ENCODE results near the gene ATRN. TPM values are rescaled to one million over a fixed set of nuclear protein-coding genes. Genes with fewer than 3 reads are reported as not detected.
"Not testable (repeated sequence)": the region's sequence is repeated elsewhere in the genome, so short reads cannot be mapped to it uniquely, and the experiment has no call there.

ATRN gene
- total RNA-seq, 1 donor from 2014 or later, result 30.6 TPM

GRCh38 chr20:3471397-3472021 lies 691 bp downstream of the ATRN start:
- Histone ChIP-seq H3K36me3 (ENCODE audit: control insufficient read depth, insufficient read depth, low read length) (no peaks in the 10 kb centered on the region), H3K4me3 (ENCODE audit: low read depth, low read length) (peak overlapping the region; percentile 85), H3K27me3 (ENCODE audit: control insufficient read depth, insufficient read depth, low read length) (no peaks in the 10 kb centered on the region)
- TF ChIP-seq CTCF (IDR thresholded peaks at IDR 0.05; ENCODE audit: insufficient read depth, low read length, poor library complexity, severe bottlenecking), result no peak
- DNase-seq (ENCODE audit: low read depth), result no peak

- H3K27me3 ChIP-seq (ENCODE audit: control insufficient read depth, insufficient read depth, low read length), result no peaks in the 10 kb centered on the region
- peak overlapping the region; percentile 85 for H3K4me3 ChIP-seq (ENCODE audit: low read depth, low read length)
- no peak for DNase-seq (ENCODE audit: low read depth)
- no peaks in the 10 kb centered on the region for H3K36me3 ChIP-seq (ENCODE audit: control insufficient read depth, insufficient read depth, low read length)
- TF ChIP-seq CTCF (IDR thresholded peaks at IDR 0.05; ENCODE audit: insufficient read depth, low read length, poor library complexity, severe bottlenecking), result no peak
Measured at GRCh38 chr20:3472105-3472504, 1.3 kb downstream of the ATRN start.

GRCh38 chr20:3473324-3473723 lies 2.5 kb downstream of the ATRN start:
- H3K27me3 ChIP-seq (ENCODE audit: control insufficient read depth, insufficient read depth, low read length), result no peaks in the 10 kb centered on the region
- H3K36me3 ChIP-seq (ENCODE audit: control insufficient read depth, insufficient read depth, low read length), result no peaks in the 10 kb centered on the region
- TF ChIP-seq CTCF (IDR thresholded peaks at IDR 0.05; ENCODE audit: insufficient read depth, low read length, poor library complexity, severe bottlenecking), result no peak
- no peak overlapping the region for H3K4me3 ChIP-seq (ENCODE audit: low read depth, low read length)
- DNase-seq (ENCODE audit: low read depth), result no peak

GRCh38 chr20:3473944-3474343 lies 3.1 kb downstream of the ATRN start:
- no peak overlapping the region for H3K4me3 ChIP-seq (ENCODE audit: low read depth, low read length)
- DNase-seq (ENCODE audit: low read depth), result no peak
- H3K36me3 ChIP-seq (ENCODE audit: control insufficient read depth, insufficient read depth, low read length), result no peaks in the 10 kb centered on the region
- TF ChIP-seq CTCF (IDR thresholded peaks at IDR 0.05; ENCODE audit: insufficient read depth, low read length, poor library complexity, severe bottlenecking), result no peak
- H3K27me3 ChIP-seq (ENCODE audit: control insufficient read depth, insufficient read depth, low read length), result no peaks in the 10 kb centered on the region

GRCh38 chr20:3477003-3477860 lies 6.4 kb downstream of the ATRN start:
- H3K27me3 ChIP-seq (ENCODE audit: control insufficient read depth, insufficient read depth, low read length); H3K36me3 ChIP-seq (ENCODE audit: control insufficient read depth, insufficient read depth, low read length); H3K4me3 ChIP-seq (ENCODE audit: low read depth, low read length); DNase-seq (ENCODE audit: low read depth): not testable (repeated sequence)

GRCh38 chr20:3477861-3478544 lies 7.2 kb downstream of the ATRN start:
- Histone ChIP-seq H3K27me3 (ENCODE audit: control insufficient read depth, insufficient read depth, low read length) (no peaks in the 10 kb centered on the region), H3K4me3 (ENCODE audit: low read depth, low read length) (no peak overlapping the region), H3K36me3 (ENCODE audit: control insufficient read depth, insufficient read depth, low read length) (no peaks in the 10 kb centered on the region)
- DNase-seq (ENCODE audit: low read depth), result no peak
- no peak for TF ChIP-seq CTCF (IDR thresholded peaks at IDR 0.05; ENCODE audit: insufficient read depth, low read length, poor library complexity, severe bottlenecking)

Data from kidney epithelial cell (primary cell).